Measurements from ENCODE around the gene FBXW8. TPM values are rescaled to one million over a fixed set of nuclear protein-coding genes. Genes with fewer than 3 reads are reported as not detected.

Gene FBXW8
- total and polyA plus RNA-seq, 4 donors, result 1.9 to 7.1 (median 4.9) TPM

- Histone ChIP-seq H3K36me3 (ENCODE audit: control insufficient read depth in 4 of 4, insufficient read depth in 3 of 4, low read depth in 1 of 4, low read length in 3 of 4) (peaks cover 2 to 26% (median 9%) of the 10 kb centered on the region in 4 donors), H3K4me1 (ENCODE audit: control insufficient read depth in 4 of 4, insufficient read depth in 4 of 4, low read length in 3 of 4) (no peaks in the 10 kb centered on the region), H3K9me3 (ENCODE audit: control insufficient read depth in 4 of 4, low read length in 3 of 4) (peaks cover 0 to 2% (median 0%) of the 10 kb centered on the region in 4 donors), H3K4me3 (ENCODE audit: low read depth in 1 of 3, low read length in 3 of 3) (no peak overlapping the region), H3K27ac (ENCODE audit: low read depth in 1 of 2, low read length in 2 of 2) (no peak overlapping the region), H3K9ac (ENCODE audit: low read depth in 1 of 2, low read length in 2 of 2) (no peak overlapping the region), H3K27me3 (ENCODE audit: control insufficient read depth in 4 of 4, insufficient read depth in 4 of 4, low read length in 3 of 4) (no peaks in the 10 kb centered on the region)
- DNase-seq (ENCODE audit: low spot score), result no peak
- 97% methylated on average over 9 of the region's 9 CpGs for WGBS
- TF ChIP-seq YY1 (IDR thresholded peaks at IDR 0.05), result no peak
- no peak for TF ChIP-seq RAD21 (IDR thresholded peaks at IDR 0.05)
- TF ChIP-seq RXRA (IDR thresholded peaks at IDR 0.05), result no peak
- no peak for TF ChIP-seq CTCF (IDR thresholded peaks at IDR 0.05; ENCODE audit: low read depth, low read length, missing input control)
- TF ChIP-seq EGR1 (IDR thresholded peaks at IDR 0.05; ENCODE audit: low read depth in 2 of 2), result no peak
- no peak for TF ChIP-seq FOXA2 (IDR thresholded peaks at IDR 0.05)
- no peak for TF ChIP-seq FOXA1 (IDR thresholded peaks at IDR 0.05)
- no peak for TF ChIP-seq MAX (IDR thresholded peaks at IDR 0.05)
- TF ChIP-seq TAF1 (conservative IDR thresholded peaks at IDR 0.05), result no peak
- TF ChIP-seq ATF3 (IDR thresholded peaks at IDR 0.05), result no peak
- TF ChIP-seq HNF4G (IDR thresholded peaks at IDR 0.05), result no peak
- TF ChIP-seq ZBTB33 (IDR thresholded peaks at IDR 0.05), result no peak
- TF ChIP-seq HNF4A (conservative IDR thresholded peaks at IDR 0.05), result no peak
- no peak for TF ChIP-seq NR2F2 (IDR thresholded peaks at IDR 0.05)
- no peak for TF ChIP-seq REST (IDR thresholded peaks at IDR 0.05)
- TF ChIP-seq GABPA (IDR thresholded peaks at IDR 0.05 in 1 of 2, conservative IDR thresholded peaks at IDR 0.05 in 1 of 2), result no peak
- no peak for TF ChIP-seq JUND (IDR thresholded peaks at IDR 0.05)
- TF ChIP-seq SP1 (IDR thresholded peaks at IDR 0.05), result no peak
Observed at GRCh38 chr12:117006333-117006732, 95.6 kb downstream of the FBXW8 start.

All from liver (tissue), 9 donors.